K562 (cell line): ENCODE results near the gene NOPCHAP1. TPM values are rescaled to one million over a fixed set of nuclear protein-coding genes. Genes with fewer than 3 reads are reported as not detected.
"Not testable (repeated sequence)": the region's sequence is repeated elsewhere in the genome, so short reads cannot be mapped to it uniquely, and the experiment has no call there.

Source experiments
- ATAC-seq: fragments of 200-7000 bp; cut with Tn5 transposase; 3 replicates; pipeline ENCODE4 v1.9.1; 2020; ENCODE audit warnings: moderate library complexity
- BruUV-seq: library from RNA; stranded (reverse); fragments of 400-500 nt; replicated peaks from 2 replicates; lab custom pipeline; 2021; lab: Mats Ljungman, UMichigan
- CTCF ChIA-PET: fragments of 300-600 bp; formaldehyde crosslinking; extraction: SDS; loops from one replicate; lab custom pipeline; 2021; ENCODE audit warnings: low intra/inter-chr PET ratio; lab: Yijun Ruan, JAX
- POLR2A ChIA-PET: fragments of 300-600, 350-650 bp; sonication (Branson Sonifier 250); formaldehyde crosslinking; extraction: SDS; loops from one replicate; lab custom pipeline; 2021; ENCODE audit warnings: antibody characterized with exemption, inconsistent platforms; lab: Yijun Ruan, JAX
- DNase-seq, 4 experiments: peaks; one replicate each; pipeline versions ENCODE4 v3.0.0 to v3.0.0-alpha.2; 2011 to 2018; ENCODE audit warnings: low spot score in 3 of 4, mixed read lengths in 3 of 4; ENCODE audit errors: extremely low read depth in 1 of 4
- FAIRE-seq: peaks from 2 replicates; lab custom pipeline; 2011; peaks lifted over from hg19 to GRCh38; lab: Jason Lieb, UNC
- H2AFZ ChIP-seq: 2 replicates; pipeline ENCODE4 v1.6.0; 2011; ENCODE audit warnings: low read depth, low read length, control low read depth, inconsistent platforms
- H3K27ac ChIP-seq: fragments of 200-600 bp; 3 replicates; pipeline ENCODE4 v1.8.0; 2011; ENCODE audit warnings: low read depth, mild to moderate bottlenecking, control low read depth, inconsistent platforms, low read length, moderate library complexity, mixed read lengths; ENCODE audit errors: extremely low read depth
- H3K27me3 ChIP-seq, 2 experiments: fragments of 300-600 bp in 1 of 2; 2 replicates in 1 of 2; 3 replicates in 1 of 2; pipeline versions ENCODE4 v1.6.0 to v1.8.0; 2011; ENCODE audit warnings: inconsistent platforms in 2 of 2, low read length in 2 of 2, mild to moderate bottlenecking in 1 of 2, mixed read lengths in 1 of 2, moderate library complexity in 1 of 2; ENCODE audit not compliant: control insufficient read depth in 2 of 2, insufficient read depth in 2 of 2
- H3K36me3 ChIP-seq: fragments of 300-600 bp; 3 replicates; pipeline ENCODE4 v1.8.0; 2011; ENCODE audit warnings: mild to moderate bottlenecking, low read length, inconsistent platforms; ENCODE audit not compliant: control insufficient read depth, insufficient read depth
- H3K4me1 ChIP-seq, 2 experiments: fragments of 200-600 bp in 1 of 2; replicated peaks in 1 of 2; 2 replicates in 1 of 2; 3 replicates in 1 of 2; pipeline versions ENCODE4 v1.5.1 to v1.8.0; 2011; ENCODE audit warnings: inconsistent platforms in 2 of 2, low read length in 2 of 2, mild to moderate bottlenecking in 1 of 2, mixed read lengths in 1 of 2, moderate library complexity in 1 of 2; ENCODE audit not compliant: control insufficient read depth in 2 of 2, insufficient read depth in 2 of 2
- H3K4me2 ChIP-seq: 2 replicates; pipeline ENCODE4 v1.6.1; 2011; ENCODE audit warnings: low read length, control low read depth, inconsistent platforms, mixed read lengths; ENCODE audit not compliant: insufficient read depth
- H3K4me3 ChIP-seq: fragments of 200-600 bp; sonication (generic), shearing (Covaris generic); 2 replicates; pipeline ENCODE4 v1.5.1; 2016; ENCODE audit warnings: control low read depth, inconsistent platforms
- H3K79me2 ChIP-seq: fragments of 200-600 bp; 3 replicates; pipeline ENCODE4 v1.8.0; 2011; ENCODE audit warnings: low read length, inconsistent platforms; ENCODE audit not compliant: control insufficient read depth, insufficient read depth
- H3K9ac ChIP-seq, 2 experiments: 2 replicates each; pipeline versions ENCODE4 v1.6.0 to v1.6.1; 2011; ENCODE audit warnings: low read depth in 2 of 2, low read length in 2 of 2, control low read depth in 1 of 2, inconsistent platforms in 1 of 2, mild to moderate bottlenecking in 1 of 2, mixed read lengths in 1 of 2; ENCODE audit not compliant: insufficient read depth in 1 of 2
- H3K9me1 ChIP-seq: one replicate; pipeline ENCODE4 v1.6.0; 2011; ENCODE audit warnings: inconsistent platforms, mild to moderate bottlenecking, low read length, moderate library complexity; ENCODE audit not compliant: control insufficient read depth, insufficient read depth
- H3K9me3 ChIP-seq: replicated peaks from 2 replicates; pipeline ENCODE4 v1.5.1; 2011; ENCODE audit warnings: low read depth, low read length, inconsistent platforms; ENCODE audit not compliant: control insufficient read depth, insufficient read depth
- H4K20me1 ChIP-seq: replicated peaks from 2 replicates; pipeline ENCODE4 v1.6.1; 2011; ENCODE audit warnings: low read length, inconsistent platforms, mixed read lengths; ENCODE audit not compliant: control insufficient read depth, insufficient read depth
- KDM1A ChIP-seq, 2 experiments: fragments of 450-650 bp; IDR thresholded peaks; 2 replicates each; pipeline ENCODE4 v1.6.1; 2016; ENCODE audit warnings: mild to moderate bottlenecking in 2 of 2
- RBM25 ChIP-seq: fragments of 200-400 bp; formaldehyde crosslinking; IDR thresholded peaks from 2 replicates; pipeline ENCODE4 v1.6.1; 2018; ENCODE audit warnings: low read length, low read depth, moderate library complexity; ENCODE audit not compliant: severe bottlenecking
- WGBS: fragments of 100-300 bp; shearing (Covaris generic); methylation state at CpG from one replicate; pipeline ENCODE4 v1.1.6; 2016; ENCODE audit warnings: low coverage, mixed read lengths; ENCODE audit not compliant: insufficient coverage; ENCODE audit errors: missing lambda C conversion rate; 5-methylcytosine and 5-hydroxymethylcytosine counted together
- in situ Hi-C: fragments of 300-500 bp; cut with MboI; formaldehyde crosslinking; loops from 4 replicates; pipeline ENCODE4 v1.15.0; 2018; ENCODE audit warnings: inconsistent platforms, mixed read lengths
- intact Hi-C: fragments of 100-400 bp; cut with micrococcal nuclease; formaldehyde crosslinking; loops from 2 replicates; pipeline ENCODE4 v1.14.2; 2022
- polyA plus RNA-seq, 8 experiments: library from polyadenylated mRNA; depleted of rRNA in 4 of 8; stranded (reverse) in 5 of 8; unstranded in 3 of 8; fragments of >200 nt; fragmentation: Nextera tagmentation in 2 of 8; fragmentation: Illumina TruSeq in 1 of 8; extraction: Ambion mirVana in 2 of 8; extraction: Trizol in 1 of 8; gene quantifications; 2 replicates each; pipeline versions ENCODE4 v1.2.1 to v1.2.3, GENCODE V29; 2011 to 2014; ENCODE audit warnings: inconsistent platforms in 1 of 8, missing spikeins in 1 of 8
- total RNA-seq, 7 experiments: library from RNA; depleted of rRNA in 6 of 7; stranded (reverse); fragments of >200 nt in 6 of 7; fragmentation: Illumina TruSeq in 2 of 7; extraction: Trizol in 2 of 7; gene quantifications; 2 replicates each; pipeline versions ENCODE4 v1.2.1 to v1.2.3, GENCODE V29; 2011 to 2021; ENCODE audit warnings: low replicate concordance in 1 of 7

NOPCHAP1 gene
- total and polyA plus RNA-seq, 9 of the 15 experiments (the other 6 are each of a cell fraction or from before 2014, with no cell fraction given), result 19.4 to 108 (median 33.4) TPM

DNA sequence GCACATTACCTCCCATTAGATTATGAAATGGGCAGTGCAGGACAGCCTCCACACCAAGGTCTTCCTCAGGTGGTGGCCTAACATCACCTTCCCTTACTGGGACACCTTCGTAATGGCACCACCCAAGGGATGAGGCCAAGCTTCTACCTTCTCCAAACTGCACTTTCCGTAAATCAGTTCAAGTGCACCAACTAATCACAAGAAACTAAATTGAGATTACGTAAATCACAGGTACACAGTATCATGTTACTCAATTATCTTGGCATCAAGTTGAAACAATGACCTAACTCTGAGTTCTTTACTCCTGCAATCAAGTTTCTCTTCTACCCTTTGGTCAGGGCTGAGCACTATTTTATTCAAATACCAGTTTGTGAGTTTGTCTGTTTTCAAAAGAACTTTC is 41.9 kb upstream of the NOPCHAP1 start:
- Histone ChIP-seq H3K4me3 (no peak overlapping the region), H4K20me1 (no peaks in the 10 kb centered on the region), H3K4me2 (no peak overlapping the region), H3K9me3 (no peaks in the 10 kb centered on the region; the same call in 1 of the 2 replicates), H3K79me2 (no peaks in the 10 kb centered on the region), H3K9ac (no peak overlapping the region), H3K27ac (no peak overlapping the region), H3K9me1 (no peaks in the 10 kb centered on the region), H3K4me1 (no peaks in the 10 kb centered on the region), H2AFZ (no peak overlapping the region), H3K36me3 (no peaks in the 10 kb centered on the region), H3K27me3 (peaks cover 11 to 21% of the 10 kb centered on the region in 2 experiments)
- intact Hi-C loops (no loop called here), in situ Hi-C loops (no loop called here)
- 7% methylated on average over 3 of the region's 3 CpGs for WGBS
- no TSS peak for BruUV-seq
- DNase-seq, result no peak
- FAIRE-seq, result no peak
- TF ChIP-seq RBM25, result no peak
- peak in 1 of 2 experiments; percentile 19; a peak in 1 of 4 replicates for TF ChIP-seq KDM1A (IDR thresholded peaks at IDR 0.05)
- CTCF ChIA-PET, result no interaction called here
- ATAC-seq, result no peak
- POLR2A ChIA-PET, result no interaction called here

DNA sequence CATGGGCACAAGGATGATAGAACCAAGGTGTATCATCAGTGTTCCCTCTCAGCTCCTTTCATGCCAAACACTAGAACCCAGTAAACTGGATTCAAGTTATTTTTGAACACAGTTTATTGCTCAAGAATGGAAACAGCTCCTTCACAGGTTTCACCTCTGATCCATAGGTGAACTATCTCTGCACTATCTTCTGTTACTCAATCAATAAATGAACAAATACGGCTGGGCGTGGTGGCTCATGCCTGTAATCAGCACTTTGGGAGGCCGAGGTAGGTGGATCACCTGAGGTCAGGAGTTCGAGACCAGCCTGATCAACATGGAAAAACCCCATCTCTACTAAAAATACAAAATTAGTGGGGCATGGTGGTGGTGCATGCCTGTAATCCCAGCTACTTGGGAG is 37.4 kb upstream of the NOPCHAP1 start:
- FAIRE-seq, H3K79me2 ChIP-seq, in situ Hi-C loops, H3K27ac ChIP-seq, H3K4me2 ChIP-seq, H3K4me1 ChIP-seq, DNase-seq, BruUV-seq, intact Hi-C loops, H3K9me3 ChIP-seq, H2AFZ ChIP-seq, H4K20me1 ChIP-seq, H3K9me1 ChIP-seq, H3K9ac ChIP-seq, ATAC-seq, H3K4me3 ChIP-seq, CTCF ChIA-PET, H3K36me3 ChIP-seq, POLR2A ChIA-PET: not testable (repeated sequence)
- H3K27me3 ChIP-seq, result peaks cover 13 to 23% of the 10 kb centered on the region in 2 experiments
- 0% methylated on average over 4 of the region's 4 CpGs for WGBS
